ENCODE results near the gene KIAA1549. TPM values are rescaled to one million over a fixed set of nuclear protein-coding genes. Genes with fewer than 3 reads are reported as not detected.

The KIAA1549 gene
- total and polyA plus RNA-seq, 7 experiments from 2014 or later = 0.16 to 0.56 (median 0.25) TPM; not detected in 3

DNA sequence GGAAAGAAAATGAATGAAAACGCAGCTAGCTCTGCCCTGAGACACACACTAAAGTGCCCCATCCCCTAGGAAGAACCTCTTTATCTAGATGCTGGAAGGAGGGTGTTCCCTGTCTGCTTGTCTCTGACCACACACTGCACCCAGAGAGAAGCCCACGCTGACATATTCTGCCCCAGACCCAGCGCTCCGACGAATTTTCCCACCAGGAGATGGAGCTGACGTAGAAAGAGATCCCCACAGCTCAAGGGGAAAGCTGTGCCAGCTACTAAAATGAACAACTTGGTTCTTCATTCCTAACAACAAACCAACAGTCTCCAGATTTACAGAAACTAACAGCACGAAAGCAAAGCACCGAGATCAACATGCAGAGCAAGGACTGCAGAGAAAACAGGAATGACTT lies 73.3 kb downstream of the KIAA1549 start:
- H3K4me1 ChIP-seq (ENCODE audit: control insufficient read depth in 2 of 2, insufficient read depth in 2 of 2, low read length in 2 of 2) = peaks cover 14 to 17% of the 10 kb centered on the region in 2 donors
- Mint-ChIP-seq H3K27me3 (peaks cover 0 to 61% (median 9%) of the 10 kb centered on the region in 5 donors), H3K36me3 (no peaks in the 10 kb centered on the region), H3K4me3 (no peak overlapping the region), H3K27ac (no peak overlapping the region), H3K9me3 (peaks cover 0 to 5% (median 0%) of the 10 kb centered on the region in 11 donors), H3K4me1 (peaks cover 10 to 29% (median 22%) of the 10 kb centered on the region in 7 donors)
- intact Hi-C loops (cut with micrococcal nuclease) = loop anchor here in 1 of 2 donors (10.0 kb wide), 1 partner anchor 327 kb away; the partner anchor contains the start of gene UBN2
- no peak overlapping the region for H3K27ac ChIP-seq (ENCODE audit: low read depth, low read length)
- ATAC-seq (no peak), DNase-seq (no peak)
- POLR2A ChIA-PET = no interaction called here
- H3K4me3 ChIP-seq (ENCODE audit: low read length) = no peak overlapping the region
- no peaks in the 10 kb centered on the region for H3K36me3 ChIP-seq (ENCODE audit: control insufficient read depth in 2 of 3, insufficient read depth in 3 of 3, low read length in 3 of 3)
- CTCF ChIA-PET = no interaction called here
- H3K9me3 ChIP-seq (ENCODE audit: control insufficient read depth in 2 of 3, low read length in 3 of 3) = no peaks in the 10 kb centered on the region
- no peaks in the 10 kb centered on the region for H3K27me3 ChIP-seq (ENCODE audit: control insufficient read depth in 2 of 2, insufficient read depth in 2 of 2, low read length in 2 of 2)

DNA sequence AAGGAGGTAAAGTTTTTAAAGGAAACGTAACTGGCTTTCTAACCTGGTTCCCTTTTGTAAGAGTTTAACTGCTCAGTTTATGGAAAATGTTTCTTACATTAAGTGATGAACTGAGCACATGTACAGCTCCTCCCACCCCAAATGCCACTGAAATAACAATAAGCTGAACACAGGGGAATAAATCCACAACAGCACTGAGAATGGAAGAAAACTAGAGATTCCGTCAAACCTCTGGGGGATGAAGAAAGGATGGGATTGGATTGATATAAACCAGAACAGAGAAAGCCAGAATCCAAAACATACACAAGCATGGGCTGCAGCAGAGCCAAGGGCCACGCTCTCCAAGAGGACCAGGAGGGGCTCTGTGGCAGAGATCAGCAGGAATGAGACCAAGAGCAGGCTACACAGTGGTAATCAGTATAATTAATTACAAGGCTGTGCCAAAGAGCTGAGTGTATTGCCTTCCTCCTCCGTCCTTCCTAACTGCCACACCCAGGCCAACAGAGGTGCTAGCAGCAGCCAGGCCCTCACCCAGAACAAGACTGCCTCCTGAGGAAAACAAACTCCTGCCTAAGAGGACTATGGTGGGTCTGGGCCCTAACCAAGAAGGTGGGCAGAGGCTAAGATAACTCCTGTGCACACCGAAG lies 73.9 kb downstream of the KIAA1549 start:
- Mint-ChIP-seq H3K4me3 (no peak overlapping the region), H3K36me3 (no peaks in the 10 kb centered on the region), H3K4me1 (peaks cover 15 to 34% (median 27%) of the 10 kb centered on the region in 7 donors), H3K27ac (no peak overlapping the region), H3K27me3 (peaks cover 0 to 61% (median 9%) of the 10 kb centered on the region in 5 donors), H3K9me3 (peaks cover 0 to 5% (median 0%) of the 10 kb centered on the region in 11 donors)
- ATAC-seq = no peak
- peaks cover 18 to 22% of the 10 kb centered on the region in 2 donors for H3K4me1 ChIP-seq (ENCODE audit: control insufficient read depth in 2 of 2, insufficient read depth in 2 of 2, low read length in 2 of 2)
- H3K9me3 ChIP-seq (ENCODE audit: control insufficient read depth in 2 of 3, low read length in 3 of 3) = no peaks in the 10 kb centered on the region
- intact Hi-C loops (cut with micrococcal nuclease) = loop anchor here in 1 of 2 donors (10.0 kb wide), 1 partner anchor 327 kb away; the partner anchor contains the start of gene UBN2
- ChIA-PET CTCF (no interaction called here), POLR2A (no interaction called here)
- no peak for DNase-seq
- H3K4me3 ChIP-seq (ENCODE audit: low read length) = no peak overlapping the region
- H3K27ac ChIP-seq (ENCODE audit: low read depth, low read length) = no peak overlapping the region
- H3K27me3 ChIP-seq (ENCODE audit: control insufficient read depth in 2 of 2, insufficient read depth in 2 of 2, low read length in 2 of 2) = no peaks in the 10 kb centered on the region
- no peaks in the 10 kb centered on the region for H3K36me3 ChIP-seq (ENCODE audit: control insufficient read depth in 2 of 3, insufficient read depth in 3 of 3, low read length in 3 of 3)

GRCh38 chr7:138903859-138904435 lies 77.2 kb downstream of the KIAA1549 start:
- Mint-ChIP-seq H3K4me1 (peaks cover 23 to 59% (median 49%) of the 10 kb centered on the region in 7 donors), H3K27me3 (peaks cover 0 to 63% (median 5%) of the 10 kb centered on the region in 5 donors), H3K36me3 (peaks cover 0 to 2% (median 0%) of the 10 kb centered on the region in 5 donors), H3K27ac (peak overlapping the region; percentile 17 to 97 (median 87)), H3K4me3 (peak overlapping the region; percentile 35 to 94 (median 82)), H3K9me3 (peaks cover 0 to 5% (median 0%) of the 10 kb centered on the region in 11 donors)
- peak; percentile 3 for ATAC-seq
- ChIA-PET CTCF (interaction anchor here (0.7 to 4.2 kb wide), 4 partner anchors 15 to 200 kb away, joined by 3 to 24 read pairs (median 5); no protein-coding TSS in a partner anchor), POLR2A (interaction anchor here (0.7 to 1.6 kb wide), 5 partner anchors 17 to 230 kb away, joined by 3 to 7 read pairs (median 5); no protein-coding TSS in a partner anchor)
- intact Hi-C loops (cut with micrococcal nuclease) = loop anchor here (1.0 to 10.0 kb wide), 12 partner anchors 18 to 438 kb away; partner anchors contain the start of genes FMC1 (in 2 of the 2), KIAA1549 (in 2 of the 2), UBN2 (in 2 of the 2) and ZC3HAV1L (in 1 of the 2)
- H3K27ac ChIP-seq (ENCODE audit: low read depth, low read length) = no peak overlapping the region
- no peaks in the 10 kb centered on the region for H3K36me3 ChIP-seq (ENCODE audit: control insufficient read depth in 2 of 3, insufficient read depth in 3 of 3, low read length in 3 of 3)
- DNase-seq = peak in 1 of 9 donors; percentile 30
- H3K9me3 ChIP-seq (ENCODE audit: control insufficient read depth in 2 of 3, low read length in 3 of 3) = no peaks in the 10 kb centered on the region
- H3K27me3 ChIP-seq (ENCODE audit: control insufficient read depth in 2 of 2, insufficient read depth in 2 of 2, low read length in 2 of 2) = no peaks in the 10 kb centered on the region
- peaks cover 20 to 31% of the 10 kb centered on the region in 2 donors for H3K4me1 ChIP-seq (ENCODE audit: control insufficient read depth in 2 of 2, insufficient read depth in 2 of 2, low read length in 2 of 2)
- peak overlapping the region; percentile 38 for H3K4me3 ChIP-seq (ENCODE audit: low read length)

DNA sequence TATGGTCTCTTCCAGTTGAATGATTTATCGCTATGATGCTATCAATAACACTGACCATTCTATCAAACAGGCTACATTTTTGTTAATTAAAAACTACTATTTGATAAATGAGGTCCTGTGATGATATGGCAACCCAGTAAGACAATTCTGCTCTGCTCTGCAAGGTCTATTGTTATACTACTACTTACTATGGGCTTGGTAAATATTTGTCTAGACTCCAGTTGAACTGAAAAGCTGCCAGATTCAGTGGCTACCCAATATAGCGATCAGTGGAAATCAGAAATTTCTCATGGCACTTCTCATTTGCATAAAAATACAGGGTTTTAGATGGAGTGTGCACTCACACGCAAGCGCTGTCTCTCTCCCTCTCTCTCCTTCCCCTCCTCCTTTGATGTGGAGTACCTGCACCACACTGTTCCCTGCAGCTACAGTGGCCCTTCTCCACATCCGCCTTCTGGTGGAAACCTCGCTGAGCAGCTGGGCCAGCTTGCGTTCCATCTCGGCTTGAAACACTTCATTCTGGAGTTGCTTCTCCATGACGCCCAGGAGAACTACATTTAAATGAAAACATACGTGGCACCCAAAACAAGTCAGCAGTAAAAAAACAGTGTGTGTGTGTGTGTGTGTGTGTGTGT lies 77.9 kb downstream of the KIAA1549 start:
- Mint-ChIP-seq H3K27ac (peak overlapping the region; percentile 17 to 97 (median 87)), H3K27me3 (peaks cover 0 to 59% (median 5%) of the 10 kb centered on the region in 5 donors), H3K4me1 (peaks cover 25 to 66% (median 56%) of the 10 kb centered on the region in 7 donors), H3K4me3 (peak overlapping the region; percentile 69 to 94 (median 82)), H3K36me3 (peaks cover 0 to 2% (median 0%) of the 10 kb centered on the region in 5 donors), H3K9me3 (peaks cover 0 to 5% (median 0%) of the 10 kb centered on the region in 11 donors)
- ChIA-PET POLR2A (interaction anchor here (0.7 to 1.6 kb wide), 6 partner anchors 11 to 231 kb away, joined by 3 to 7 read pairs (median 5); no protein-coding TSS in a partner anchor), CTCF (interaction anchor here (0.6 to 4.2 kb wide), 5 partner anchors 14 to 325 kb away, joined by 3 to 24 read pairs (median 3); no protein-coding TSS in a partner anchor)
- no peaks in the 10 kb centered on the region for H3K27me3 ChIP-seq (ENCODE audit: control insufficient read depth in 2 of 2, insufficient read depth in 2 of 2, low read length in 2 of 2)
- H3K27ac ChIP-seq (ENCODE audit: low read depth, low read length) = no peak overlapping the region
- peak overlapping the region; percentile 38 for H3K4me3 ChIP-seq (ENCODE audit: low read length)
- peaks cover 20 to 36% of the 10 kb centered on the region in 2 donors for H3K4me1 ChIP-seq (ENCODE audit: control insufficient read depth in 2 of 2, insufficient read depth in 2 of 2, low read length in 2 of 2)
- DNase-seq = peak; percentile 29 to 94 (median 90)
- ATAC-seq = peak; percentile 98
- H3K9me3 ChIP-seq (ENCODE audit: control insufficient read depth in 2 of 3, low read length in 3 of 3) = no peaks in the 10 kb centered on the region
- H3K36me3 ChIP-seq (ENCODE audit: control insufficient read depth in 2 of 3, insufficient read depth in 3 of 3, low read length in 3 of 3) = no peaks in the 10 kb centered on the region
- intact Hi-C loops (cut with micrococcal nuclease) = loop anchor here (1.0 to 10.0 kb wide), 12 partner anchors 17 to 439 kb away; partner anchors contain the start of genes FMC1 (in 2 of the 2), KIAA1549 (in 2 of the 2), UBN2 (in 2 of the 2) and ZC3HAV1L (in 1 of the 2)

GRCh38 chr7:138902161-138902560 lies 79.0 kb downstream of the KIAA1549 start:
- Mint-ChIP-seq H3K36me3 (peaks cover 0 to 2% (median 0%) of the 10 kb centered on the region in 5 donors), H3K4me3 (peak overlapping the region; percentile 57 to 94 (median 81)), H3K27me3 (peaks cover 0 to 57% (median 4%) of the 10 kb centered on the region in 5 donors), H3K27ac (peak overlapping the region; percentile 52 to 93 (median 77)), H3K9me3 (peaks cover 0 to 5% (median 0%) of the 10 kb centered on the region in 11 donors), H3K4me1 (peaks cover 28 to 72% (median 62%) of the 10 kb centered on the region in 7 donors)
- H3K27ac ChIP-seq (ENCODE audit: low read depth, low read length) = no peak overlapping the region
- DNase-seq (peak in 6 of 9 donors; percentile 16 to 44 (median 29)), ATAC-seq (no peak)
- no peaks in the 10 kb centered on the region for H3K9me3 ChIP-seq (ENCODE audit: control insufficient read depth in 2 of 3, low read length in 3 of 3)
- H3K4me3 ChIP-seq (ENCODE audit: low read length) = no peak overlapping the region
- intact Hi-C loops (cut with micrococcal nuclease) = loop anchor here (2.0 to 10.0 kb wide), 7 partner anchors 80 to 440 kb away; partner anchors contain the start of genes FMC1 (in 2 of the 2), UBN2 (in 2 of the 2), KIAA1549 (in 1 of the 2) and ZC3HAV1L (in 1 of the 2)
- H3K36me3 ChIP-seq (ENCODE audit: control insufficient read depth in 2 of 3, insufficient read depth in 3 of 3, low read length in 3 of 3) = no peaks in the 10 kb centered on the region
- ChIA-PET POLR2A (interaction anchor here (0.9 to 1.0 kb wide), 4 partner anchors 10 to 231 kb away, joined by 3 to 7 read pairs (median 6); a partner anchor contains a TSS), CTCF (interaction anchor here (0.6 to 4.2 kb wide), 3 partner anchors 16 to 115 kb away, joined by 3 to 24 read pairs (median 4); no protein-coding TSS in a partner anchor)
- H3K4me1 ChIP-seq (ENCODE audit: control insufficient read depth in 2 of 2, insufficient read depth in 2 of 2, low read length in 2 of 2) = peaks cover 20 to 39% of the 10 kb centered on the region in 2 donors
- H3K27me3 ChIP-seq (ENCODE audit: control insufficient read depth in 2 of 2, insufficient read depth in 2 of 2, low read length in 2 of 2) = no peaks in the 10 kb centered on the region

All from naive thymus-derived CD4-positive, alpha-beta T cell (primary cell).